WTC11 (cell line): ENCODE measurements around the gene GPS2. TPM values are rescaled to one million over a fixed set of nuclear protein-coding genes. Genes with fewer than 3 reads are reported as not detected.

ENCODE experiments used
- ATAC-seq: fragments of 200-7000 bp; cut with Tn5 transposase; 2 replicates; pipeline ENCODE4 v1.10.0; 2021; ENCODE audit warnings: mild to moderate bottlenecking, moderate library complexity
- CTCF ChIA-PET: fragments of 300-600 bp; sonication (Branson Sonifier 250); formaldehyde crosslinking; loops from one replicate; lab custom pipeline; 2021; ENCODE audit warnings: antibody characterized with exemption; lab: Charles Lee
- POLR2A ChIA-PET: fragments of 350-600 bp; sonication (Branson Sonifier 250); formaldehyde crosslinking; loops from one replicate; lab custom pipeline; 2021; ENCODE audit warnings: antibody characterized with exemption; lab: Charles Lee
- DNase-seq: peaks from one replicate; pipeline ENCODE4 v3.0.0; 2021; ENCODE audit warnings: low spot score
- H3K27ac Mint-ChIP-seq: 2 replicates; pipeline ENCODE4 v1.8.0; 2021; ENCODE audit warnings: mixed read lengths
- H3K27me3 Mint-ChIP-seq: 2 replicates; pipeline ENCODE4 v1.8.0; 2021; ENCODE audit warnings: low read depth, mild to moderate bottlenecking, moderate library complexity, mixed read lengths
- H3K36me3 Mint-ChIP-seq: 2 replicates; pipeline ENCODE4 v1.8.0; 2021; ENCODE audit warnings: mixed read lengths
- H3K4me1 Mint-ChIP-seq: 2 replicates; pipeline ENCODE4 v1.8.0; 2022; ENCODE audit warnings: mixed read lengths
- H3K4me3 Mint-ChIP-seq: 2 replicates; pipeline ENCODE4 v1.8.0; 2021; ENCODE audit warnings: mild to moderate bottlenecking, moderate library complexity, mixed read lengths
- H3K9me3 Mint-ChIP-seq: 2 replicates; pipeline ENCODE4 v1.8.0; 2021; ENCODE audit warnings: mixed read lengths
- AR ChIP-seq: fragments of 250-450 bp; sonication (Bioruptor Pico); IDR thresholded peaks from 2 replicates; pipeline ENCODE4 v1.9.0; 2021; ENCODE audit warnings: mild to moderate bottlenecking
- ATF3 ChIP-seq: sonication (generic); formaldehyde crosslinking; conservative IDR thresholded peaks from 2 replicates; pipeline ENCODE4 v1.8.1; 2022; ENCODE audit warnings: mild to moderate bottlenecking, missing genetic modification reagents
- CTCF ChIP-seq: fragments of 200-600 bp; IDR thresholded peaks from 2 replicates; pipeline ENCODE4 v1.8.0; 2022; ENCODE audit warnings: antibody characterized with exemption
- E2F1 ChIP-seq: sonication (generic); formaldehyde crosslinking; IDR thresholded peaks from 2 replicates; pipeline ENCODE4 v1.8.0; 2022; ENCODE audit warnings: mild to moderate bottlenecking, missing genetic modification reagents
- E2F4 ChIP-seq: sonication (generic); formaldehyde crosslinking; IDR thresholded peaks from 2 replicates; pipeline ENCODE4 v1.8.1; 2022; ENCODE audit warnings: low read depth, mild to moderate bottlenecking, moderate library complexity, missing genetic modification reagents, borderline replicate concordance
- ELF4 ChIP-seq: sonication (generic); formaldehyde crosslinking; IDR thresholded peaks from 2 replicates; pipeline ENCODE4 v1.8.1; 2022; ENCODE audit warnings: low read depth, mild to moderate bottlenecking, moderate library complexity, missing genetic modification reagents
- FOXP4 ChIP-seq: sonication (generic); formaldehyde crosslinking; IDR thresholded peaks from 2 replicates; pipeline ENCODE4 v1.8.0; 2022; ENCODE audit warnings: mild to moderate bottlenecking, missing genetic modification reagents
- IRF2 ChIP-seq: sonication (generic); formaldehyde crosslinking; IDR thresholded peaks from 2 replicates; pipeline ENCODE4 v1.8.0; 2022; ENCODE audit warnings: low read depth, missing genetic modification reagents, borderline replicate concordance
- NFATC4 ChIP-seq: fragments of 250-450 bp; sonication (Bioruptor Pico); IDR thresholded peaks from 2 replicates; pipeline ENCODE4 v1.9.0; 2021; ENCODE audit warnings: mild to moderate bottlenecking
- OVOL2 ChIP-seq: fragments of 250-450 bp; sonication (Bioruptor Pico); IDR thresholded peaks from 2 replicates; pipeline ENCODE4 v1.9.0; 2021; ENCODE audit warnings: mild to moderate bottlenecking, borderline replicate concordance
- RORB ChIP-seq: fragments of 250-450 bp; sonication (Bioruptor Pico); IDR thresholded peaks from 2 replicates; pipeline ENCODE4 v1.9.0; 2021; ENCODE audit warnings: mild to moderate bottlenecking
- SMAD4 ChIP-seq: sonication (generic); formaldehyde crosslinking; IDR thresholded peaks from 2 replicates; pipeline ENCODE4 v1.8.0; 2022; ENCODE audit warnings: mild to moderate bottlenecking, missing genetic modification reagents
- STAT6 ChIP-seq: sonication (generic); formaldehyde crosslinking; conservative IDR thresholded peaks from 2 replicates; pipeline ENCODE4 v1.8.1; 2023; ENCODE audit warnings: mild to moderate bottlenecking, low read depth, missing genetic modification reagents, moderate library complexity
- TEAD1 ChIP-seq: sonication (generic); formaldehyde crosslinking; IDR thresholded peaks from 2 replicates; pipeline ENCODE4 v1.8.0; 2022; ENCODE audit warnings: mild to moderate bottlenecking, missing genetic modification reagents
- ZMAT4 ChIP-seq: fragments of 250-450 bp; sonication (Bioruptor Pico); IDR thresholded peaks from 2 replicates; pipeline ENCODE4 v1.9.0; 2021; ENCODE audit warnings: mild to moderate bottlenecking
- ZNF121 ChIP-seq: sonication (generic); formaldehyde crosslinking; IDR thresholded peaks from 2 replicates; pipeline ENCODE4 v1.8.0; 2023; ENCODE audit warnings: missing genetic modification reagents
- ZNF281 ChIP-seq: sonication (generic); formaldehyde crosslinking; IDR thresholded peaks from 2 replicates; pipeline ENCODE4 v1.8.0; 2023; ENCODE audit warnings: mild to moderate bottlenecking, missing genetic modification reagents
- ZNF396 ChIP-seq: fragments of 250-450 bp; sonication (Bioruptor Pico); IDR thresholded peaks from 2 replicates; pipeline ENCODE4 v1.8.0; 2021; ENCODE audit warnings: mild to moderate bottlenecking, moderate library complexity, borderline replicate concordance
- total RNA-seq: library from RNA; stranded (reverse); gene quantifications from 3 replicates; pipeline ENCODE4 v1.2.3, GENCODE V29; 2021

GPS2 gene
- total RNA-seq, 1 experiment from 2014 or later, result 55.9 TPM

GRCh38 chr17:7332111-7332510 is 17.0 kb upstream of the GPS2 start (continued):
- TF ChIP-seq ATF3, result no peak
- TF ChIP-seq ZNF121, result no peak
- no peak for TF ChIP-seq E2F1 (CRISPR knock-in tag)
- TF ChIP-seq FOXP4 (CRISPR knock-in tag), result no peak
- TF ChIP-seq ZMAT4, result no peak
- TF ChIP-seq STAT6, result no peak
- no peak for TF ChIP-seq NFATC4 (CRISPR knock-in tag)
- TF ChIP-seq TEAD1, result no peak
- no peak for TF ChIP-seq CTCF
- no peak for TF ChIP-seq E2F4 (CRISPR knock-in tag)

- no peaks in the 10 kb centered on the region for H3K9me3 Mint-ChIP-seq
- DNase-seq, result no peak
- ChIA-PET CTCF (interaction anchor here (1.4 to 2.2 kb wide), 3 partner anchors 50 to 357 kb away, joined by 8 to 24 read pairs (median 14); partner anchors contain the start of genes SLC2A4, TP53 and WRAP53), POLR2A (interaction anchor here (1.5 to 2.0 kb wide), 4 partner anchors 44 to 356 kb away, joined by 3 to 12 read pairs (median 8); partner anchors contain the start of genes ACADVL, DLG4, TMEM256 and TP53)
- peaks cover 29% of the 10 kb centered on the region for H3K4me1 Mint-ChIP-seq
- ATAC-seq, result no peak
- peak overlapping the region; percentile 93 for H3K4me3 Mint-ChIP-seq
- H3K27me3 Mint-ChIP-seq, result no peaks in the 10 kb centered on the region
- peaks cover 4% of the 10 kb centered on the region; the same call in 1 of the 2 replicates for H3K36me3 Mint-ChIP-seq
- peak overlapping the region; percentile 79; the same call in 1 of the 2 replicates for H3K27ac Mint-ChIP-seq
- no peak for TF ChIP-seq SMAD4 (CRISPR knock-in tag)
- TF ChIP-seq IRF2 (CRISPR knock-in tag), result no peak
- no peak for TF ChIP-seq ZNF281 (CRISPR knock-in tag)
- TF ChIP-seq ELF4 (CRISPR knock-in tag), result no peak
- no peak for TF ChIP-seq FOXP4 (CRISPR knock-in tag)
- TF ChIP-seq OVOL2 (CRISPR knock-in tag), result no peak
- TF ChIP-seq ZNF396 (CRISPR knock-in tag), result no peak
- TF ChIP-seq RORB (CRISPR knock-in tag), result no peak
- no peak for TF ChIP-seq AR
Observed at GRCh38 chr17:7330638-7331015, 15.5 kb upstream of the GPS2 start.
